Kasumi-1 (cell line): Measurements from ENCODE around the gene PHC2.

ENCODE experiments used
- DNase-seq, 2 experiments: peaks; one replicate each; lab custom pipeline; 2025; lab: John Stamatoyannopoulos, UW

The PHC2 gene

DNA sequence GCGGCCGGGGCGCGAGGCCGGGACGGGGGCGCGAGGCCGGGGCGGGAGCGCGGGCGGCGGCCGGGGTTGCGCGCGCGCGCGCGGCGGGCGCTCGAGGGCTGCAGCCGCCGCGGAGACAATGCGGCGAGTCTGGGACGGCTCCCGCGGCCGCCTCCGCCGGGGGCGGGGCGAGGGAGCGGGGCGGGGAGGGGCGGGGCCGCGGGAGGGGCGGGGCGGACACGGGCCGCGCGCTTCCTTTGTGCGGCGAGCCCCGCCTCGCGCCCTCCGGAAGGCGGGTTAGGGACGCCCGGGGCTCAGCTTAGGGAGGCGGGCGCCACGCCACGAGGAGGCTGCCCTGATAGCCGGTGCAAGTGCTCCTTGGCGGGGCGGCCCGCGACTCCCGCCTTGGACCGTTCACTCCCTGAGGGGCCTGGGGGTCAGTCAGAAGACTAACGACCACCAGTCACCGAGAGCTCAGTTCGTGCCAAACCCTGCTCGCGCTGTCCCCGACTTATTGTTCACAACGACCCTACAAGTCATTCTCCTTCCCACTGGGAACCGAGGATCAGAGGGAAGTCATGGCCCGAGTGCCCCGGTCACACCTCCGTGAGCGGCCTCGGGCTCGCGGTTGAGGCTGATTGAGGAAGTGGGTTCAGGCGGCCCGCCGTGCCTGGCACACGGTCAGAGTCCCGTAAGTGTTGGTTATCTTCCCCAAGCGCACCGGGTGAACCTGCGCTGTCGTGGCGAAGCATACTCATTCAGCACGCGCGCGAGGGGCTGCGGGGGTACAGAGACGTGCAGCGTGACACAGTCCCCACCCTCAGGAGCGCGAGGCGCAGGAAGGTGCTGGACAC, 80.9 kb downstream of the PHC2 start:
- peak; percentile 59 to 67 for DNase-seq

DNA sequence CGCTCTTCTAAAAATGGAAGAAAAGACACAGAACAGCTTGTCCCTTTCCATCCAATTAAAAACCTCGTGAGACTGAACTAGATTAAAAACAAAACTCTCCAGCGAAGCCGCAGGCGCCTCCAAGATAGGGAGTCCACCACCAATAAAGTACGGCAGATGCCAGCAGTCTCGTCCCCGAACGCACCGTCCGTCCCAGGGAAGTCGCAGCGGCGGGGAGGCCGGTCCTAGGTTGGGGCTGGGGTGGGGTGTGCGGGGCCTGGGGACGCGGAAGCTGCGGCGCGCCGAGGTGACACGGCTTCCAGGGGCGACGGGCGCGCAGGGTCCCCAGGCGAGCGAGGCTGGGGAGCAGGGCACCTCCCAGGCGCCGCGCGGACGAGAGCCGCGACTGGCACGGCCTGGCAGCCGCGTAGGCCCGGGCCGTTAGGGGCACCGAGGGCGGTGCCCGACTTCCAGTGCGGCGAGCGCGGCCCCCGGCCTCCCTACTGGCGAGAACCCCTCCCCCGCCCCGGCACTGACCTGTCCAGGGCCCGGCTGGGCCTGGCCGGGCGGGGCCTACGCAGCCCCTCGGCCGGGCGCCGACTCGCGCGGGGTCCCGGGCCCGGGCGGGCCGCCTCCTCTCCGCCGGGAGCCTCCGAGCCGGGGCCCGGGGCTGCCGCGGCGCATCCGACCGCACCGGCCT, 81.7 kb downstream of the PHC2 start:
- DNase-seq: peak; percentile 17 to 33

DNA sequence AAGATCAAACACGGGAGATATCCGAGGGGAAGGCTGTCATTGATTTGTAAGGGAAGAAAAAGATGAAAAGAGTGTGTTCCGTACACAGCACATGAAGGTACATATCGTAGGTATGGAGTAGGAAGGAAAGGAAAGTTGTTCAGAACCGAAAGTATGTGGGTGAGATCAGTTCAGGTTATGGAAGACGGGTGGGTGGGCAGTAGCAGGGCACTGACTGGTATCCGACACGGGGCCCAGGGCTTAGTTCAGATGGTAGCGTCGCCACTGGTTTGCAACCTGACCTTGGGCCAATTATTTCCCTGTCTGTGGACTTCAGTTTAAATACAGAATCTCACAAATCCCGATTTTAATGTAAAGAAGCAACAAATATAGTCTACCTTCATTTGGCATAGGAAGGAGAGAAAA, 82.2 kb downstream of the PHC2 start:
- peak in 1 of 2 experiments; percentile 4 for DNase-seq

DNA sequence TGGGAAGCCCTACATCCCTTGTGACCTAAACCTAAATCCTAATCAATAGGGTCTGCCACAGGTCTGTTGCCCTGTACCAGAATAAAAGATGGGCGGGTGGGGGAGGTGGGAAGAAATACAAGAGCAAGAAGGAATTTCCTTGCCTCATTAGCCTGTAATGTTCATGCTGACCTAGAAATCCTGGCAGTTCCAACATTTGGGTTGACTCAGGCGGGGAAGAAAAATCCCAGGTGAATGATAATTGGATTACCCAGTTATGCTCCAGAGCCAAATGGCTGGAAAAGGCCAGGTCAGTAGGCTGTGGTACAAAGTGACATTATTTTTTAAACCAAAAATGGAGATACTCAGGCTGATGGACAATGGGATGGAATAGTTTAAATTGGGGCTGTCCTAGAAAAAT, 82.7 kb downstream of the PHC2 start:
- DNase-seq: no peak

DNA sequence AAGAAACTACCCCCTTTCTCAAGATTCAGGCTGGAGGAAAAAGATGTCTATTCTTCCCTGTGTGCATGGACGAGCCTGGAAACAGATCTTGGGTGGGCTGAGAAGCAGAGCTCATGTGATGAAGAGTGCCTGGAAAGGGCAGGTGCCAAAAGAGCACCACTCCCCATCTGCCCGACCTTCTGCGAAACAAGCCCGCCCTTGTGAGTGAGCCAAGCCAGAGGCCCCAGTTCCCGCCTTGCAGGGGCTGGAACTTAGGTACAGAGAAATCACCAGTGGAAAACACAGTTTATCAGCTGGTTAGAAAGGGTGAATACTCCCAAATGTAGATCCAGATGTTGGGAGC, 83.3 kb downstream of the PHC2 start:
- DNase-seq: no peak

DNA sequence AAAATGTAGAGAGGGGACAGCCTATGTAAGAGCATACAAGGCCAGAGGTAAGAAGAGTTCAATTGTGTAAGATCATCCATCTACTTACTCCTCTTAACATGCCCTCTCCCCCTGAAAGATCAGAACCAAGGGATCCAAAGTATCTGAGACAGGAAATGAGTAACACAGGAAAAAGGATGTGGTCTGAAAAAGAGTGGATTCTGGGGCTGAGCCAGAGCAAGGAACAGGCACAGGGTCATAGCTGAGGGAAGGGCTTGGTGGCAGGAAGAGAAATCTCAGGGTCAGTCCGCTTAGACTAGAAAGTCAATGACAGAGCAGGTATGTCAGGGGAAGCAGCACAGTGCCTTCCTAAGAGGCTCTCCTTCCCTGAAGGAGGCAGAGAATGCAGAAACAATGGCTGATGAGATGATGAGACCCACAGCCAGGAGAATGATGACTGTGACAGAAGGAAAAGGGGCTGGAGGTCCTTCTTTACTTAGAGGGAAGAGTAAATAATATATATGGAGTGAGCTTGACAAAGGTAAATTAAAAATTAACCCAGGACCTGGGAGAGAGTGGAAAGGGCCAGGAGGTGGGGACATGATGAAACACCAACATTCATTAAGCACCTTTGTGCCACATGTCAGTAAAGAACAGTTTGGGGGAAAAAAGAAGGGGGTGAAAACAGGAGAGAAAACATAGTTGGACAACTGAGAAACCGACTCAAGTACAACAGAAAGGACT, 83.8 kb downstream of the PHC2 start:
- DNase-seq: peak; percentile 46 to 63

DNA sequence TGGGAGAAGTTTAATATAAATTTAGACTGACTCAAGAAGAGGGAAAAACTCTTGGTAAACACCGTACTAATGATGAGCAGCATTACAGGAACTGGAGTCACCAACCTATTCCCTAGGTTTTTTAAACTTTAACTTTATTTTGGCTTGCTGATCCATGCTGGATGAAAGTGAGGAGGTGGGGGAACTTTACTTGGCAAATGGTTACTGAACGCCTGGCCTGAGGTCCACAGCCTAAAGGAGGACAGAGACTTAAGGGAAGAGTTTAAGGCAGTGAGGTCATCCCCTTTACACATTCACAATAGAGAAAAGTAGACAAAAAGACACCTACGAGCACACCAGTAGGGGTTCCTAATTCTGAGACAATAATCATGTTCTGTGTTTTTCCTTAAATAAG, 84.4 kb downstream of the PHC2 start:
- no peak for DNase-seq

DNA sequence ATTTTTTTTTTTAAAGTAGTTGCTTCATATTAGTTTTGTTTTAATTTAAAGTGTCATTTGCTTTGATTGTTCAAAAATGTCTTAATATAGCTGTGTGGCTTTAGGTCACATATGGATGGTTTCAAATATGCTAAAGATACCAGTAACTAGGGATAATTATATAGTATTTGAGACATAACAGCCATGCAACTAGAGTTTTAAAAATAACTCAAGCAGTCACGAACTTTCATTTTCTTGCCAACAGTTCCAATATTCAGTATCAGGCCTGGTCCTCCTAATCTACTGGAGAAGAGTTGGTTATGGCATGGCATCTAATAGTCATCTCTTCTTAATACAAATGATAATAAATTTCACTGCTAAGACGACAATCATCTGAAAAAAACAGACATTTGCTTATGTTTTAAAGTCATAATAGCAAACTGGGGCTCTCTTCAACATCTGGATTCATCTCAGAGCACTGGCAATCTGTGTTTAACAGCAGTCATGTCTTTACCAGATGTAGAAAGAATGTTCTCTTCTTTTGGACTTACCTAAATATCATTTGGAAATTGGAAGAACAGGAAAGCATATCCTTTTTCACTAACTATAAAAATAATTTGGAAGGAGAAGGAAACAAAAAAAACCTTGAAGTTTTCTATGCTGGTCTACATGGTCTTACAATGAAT, 85.9 kb downstream of the PHC2 start:
- no peak for DNase-seq

DNA sequence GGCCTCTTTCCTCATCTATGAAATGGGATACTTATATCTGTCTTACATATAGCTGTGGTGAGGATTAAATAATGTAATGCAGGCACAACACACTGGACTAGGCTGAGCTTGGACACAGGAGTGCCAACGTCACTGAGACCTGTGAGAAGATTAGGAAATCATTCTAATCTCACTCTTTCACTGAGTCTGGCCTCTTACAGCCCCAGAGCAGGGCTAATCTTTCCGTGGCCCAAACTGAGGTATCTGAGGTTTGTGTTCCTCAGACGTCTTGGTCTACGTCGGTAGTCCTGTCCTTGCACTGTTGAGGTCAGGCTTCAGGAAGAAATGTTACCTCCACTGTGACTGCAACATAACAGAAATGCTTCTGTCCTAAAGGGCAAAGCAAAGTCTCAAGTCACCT, 87.4 kb downstream of the PHC2 start:
- DNase-seq: no peak

DNA sequence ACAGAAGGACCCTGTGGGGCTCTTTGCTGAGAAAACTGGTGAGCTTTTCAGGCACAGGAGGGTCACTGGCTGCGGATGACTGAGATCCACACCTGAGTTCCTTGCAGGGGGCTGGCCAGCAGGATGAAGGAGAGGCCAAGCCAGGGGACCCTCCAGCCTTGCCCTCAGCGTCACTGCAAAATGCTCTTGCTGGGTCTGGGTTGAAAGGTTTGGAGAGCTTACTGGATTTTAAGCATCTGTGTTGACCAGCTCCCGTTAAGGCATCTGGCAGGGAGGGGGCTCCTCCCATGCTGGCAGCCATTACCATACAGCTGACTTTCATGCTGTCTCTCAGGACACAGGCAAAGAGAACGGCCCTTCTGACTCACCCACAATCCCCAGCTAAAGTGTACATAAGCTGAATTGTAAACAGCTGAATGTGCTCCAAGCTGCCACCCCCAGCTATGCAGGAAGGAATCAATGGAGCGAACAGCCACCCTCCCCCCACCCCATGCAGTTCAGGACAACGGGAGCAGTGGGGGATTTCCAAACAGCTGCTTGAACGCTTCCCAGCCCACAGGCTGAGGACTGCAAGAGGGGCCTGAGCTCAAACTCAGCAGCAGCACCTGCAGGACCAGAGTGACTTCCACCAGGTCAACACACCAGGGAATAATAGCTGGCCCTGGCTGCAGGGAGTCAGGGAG, 88.7 kb downstream of the PHC2 start:
- DNase-seq: no peak

DNA sequence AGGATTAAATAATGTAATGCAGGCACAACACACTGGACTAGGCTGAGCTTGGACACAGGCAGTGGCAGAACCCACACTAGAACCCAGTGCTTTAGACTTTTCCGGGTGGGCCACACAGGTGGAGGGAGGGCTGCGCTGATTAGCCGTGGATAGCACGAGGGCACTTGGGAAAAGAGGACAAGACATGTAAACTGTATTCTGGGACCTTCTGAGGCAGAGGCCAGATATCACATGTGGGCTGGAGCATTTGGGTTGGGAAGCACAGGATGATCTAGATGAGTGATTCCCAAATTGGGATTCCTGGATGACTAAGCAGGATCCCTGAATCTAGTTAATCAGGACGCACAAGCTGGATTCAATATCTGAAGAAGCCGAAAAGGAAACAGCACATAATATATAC, 89.7 kb downstream of the PHC2 start:
- DNase-seq: no peak

DNA sequence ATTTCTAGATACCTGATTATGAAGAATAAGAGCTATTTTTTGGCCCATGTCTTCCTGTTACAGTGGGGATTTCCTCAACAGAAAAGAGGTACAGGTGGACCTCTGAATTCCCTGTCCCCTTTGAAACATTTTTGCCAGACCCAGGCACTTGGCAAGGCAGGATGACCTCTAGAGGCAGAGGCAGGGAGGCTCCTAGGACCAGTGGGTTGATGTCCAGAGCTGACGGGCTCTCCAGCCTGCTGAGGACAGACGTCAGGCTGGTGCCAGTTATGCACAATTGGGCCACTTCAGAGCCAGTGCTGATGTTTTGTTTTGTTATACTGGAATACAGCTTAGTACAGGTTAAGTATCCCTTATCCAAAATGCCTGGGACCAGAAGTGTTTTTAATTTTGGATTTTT, 91.5 kb downstream of the PHC2 start:
- DNase-seq: no peak

DNA sequence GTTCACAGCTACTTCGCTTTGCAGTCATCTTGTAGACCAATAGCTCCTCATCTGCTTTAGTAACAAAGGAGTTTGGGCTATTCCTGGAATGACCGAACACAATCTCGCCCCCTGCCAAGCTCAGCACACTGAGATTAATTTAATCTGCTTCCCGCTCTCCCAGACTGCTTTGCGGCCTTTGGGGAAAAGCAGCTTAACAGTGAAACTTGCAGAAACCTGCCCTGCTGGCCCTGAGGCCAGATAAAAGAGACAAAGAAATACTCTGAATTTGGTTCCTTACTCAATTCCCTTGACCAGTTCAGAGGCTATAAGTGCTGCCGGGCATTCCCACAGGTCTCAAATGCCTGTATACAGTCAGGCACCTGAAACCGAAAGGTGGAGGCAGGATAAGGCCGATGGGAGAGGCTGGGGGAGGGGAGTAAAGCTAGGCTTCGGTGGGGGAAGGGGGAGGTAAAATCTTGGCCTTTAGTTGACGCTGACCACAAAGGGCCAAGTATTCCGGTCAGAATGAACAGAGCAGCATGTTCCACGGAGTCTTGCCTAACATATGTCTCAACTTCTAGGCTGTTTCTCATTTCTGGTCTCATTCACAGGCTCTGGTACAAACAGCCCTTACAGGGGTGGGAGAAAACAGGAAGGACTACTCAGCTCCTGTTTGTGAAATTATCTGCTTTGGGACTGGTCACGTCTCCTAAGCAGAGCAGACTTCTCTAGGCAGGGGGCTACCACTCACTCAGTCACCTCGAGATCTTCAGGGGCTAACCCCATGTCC, 92.3 kb downstream of the PHC2 start:
- peak; percentile 59 to 60 for DNase-seq

DNA sequence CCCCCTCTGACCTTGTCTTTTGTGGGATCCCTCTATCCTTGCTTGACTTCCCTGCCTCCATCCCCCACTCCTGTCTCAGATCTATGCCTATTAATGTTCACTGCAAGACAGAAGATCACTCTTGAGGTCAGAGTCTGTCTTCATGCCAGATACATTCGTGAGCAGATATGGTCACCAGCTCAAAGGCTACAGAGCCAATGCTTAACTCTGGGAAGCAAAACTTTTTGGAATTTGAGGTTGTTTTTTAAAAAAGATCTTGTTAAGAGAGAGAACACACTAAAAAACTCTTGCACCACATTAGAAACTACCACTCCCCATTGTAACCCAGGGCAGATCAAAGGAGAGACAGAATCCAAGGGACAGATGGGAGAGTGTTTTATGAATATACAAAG, 92.9 kb downstream of the PHC2 start:
- no peak for DNase-seq

DNA sequence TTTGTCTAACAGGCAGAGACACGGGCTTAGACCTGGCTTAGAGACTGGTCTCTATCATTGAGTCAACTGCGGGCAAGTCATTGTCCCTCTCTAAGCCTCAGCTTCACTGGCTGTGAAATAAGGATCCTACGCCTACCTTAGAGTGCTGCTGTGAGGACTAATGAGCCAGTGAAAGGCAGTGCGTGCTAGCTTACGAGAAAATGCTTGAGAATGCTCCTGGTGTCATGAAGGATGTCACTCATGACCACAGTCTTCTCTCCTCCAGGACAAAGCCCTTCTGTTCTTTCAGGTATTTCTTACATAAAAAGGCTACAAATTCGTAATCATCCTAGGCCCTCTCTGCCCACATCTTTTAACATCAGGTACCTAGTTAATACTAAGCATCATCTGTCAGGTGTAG, 93.5 kb downstream of the PHC2 start:
- DNase-seq: no peak

DNA sequence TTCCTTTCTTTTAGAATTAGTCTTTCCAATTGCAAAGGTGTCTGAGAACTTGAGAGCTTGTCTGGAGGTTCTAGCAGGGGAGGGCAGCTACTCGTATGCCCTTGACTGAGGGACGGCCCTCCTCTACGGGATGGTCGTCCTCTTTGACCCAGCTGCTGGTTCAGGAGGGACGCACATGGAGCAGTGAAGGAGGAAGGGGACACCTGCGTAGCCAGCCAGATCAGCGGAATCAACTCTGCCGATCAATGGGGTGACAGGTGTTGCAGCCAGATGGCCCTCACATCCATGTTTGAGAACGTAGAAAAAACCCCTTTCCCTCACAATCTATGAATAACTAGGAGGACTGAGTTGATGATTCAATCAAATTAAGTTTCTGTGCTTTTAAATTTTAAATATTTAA, 94.3 kb downstream of the PHC2 start:
- DNase-seq: no peak

DNA sequence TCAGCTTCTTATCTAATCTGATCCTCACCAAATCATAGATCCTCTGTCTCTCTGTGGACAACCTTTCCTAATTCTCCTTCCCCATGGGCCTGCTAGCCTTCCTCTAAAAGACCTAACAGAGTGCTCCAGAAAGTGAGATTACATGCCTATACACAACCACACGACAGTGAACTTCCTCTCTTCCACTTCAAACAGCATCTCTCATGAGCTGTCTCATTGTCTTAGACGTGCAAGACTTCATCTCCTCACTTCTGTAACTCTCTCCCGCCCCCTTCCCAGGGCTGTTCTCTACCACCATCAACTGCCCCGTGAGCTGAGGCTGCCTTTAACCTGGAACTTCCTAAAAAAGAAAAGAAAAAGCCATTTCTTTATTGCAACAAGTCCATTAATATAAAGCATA, 95.9 kb downstream of the PHC2 start:
- peak; percentile 26 to 48 for DNase-seq

DNA sequence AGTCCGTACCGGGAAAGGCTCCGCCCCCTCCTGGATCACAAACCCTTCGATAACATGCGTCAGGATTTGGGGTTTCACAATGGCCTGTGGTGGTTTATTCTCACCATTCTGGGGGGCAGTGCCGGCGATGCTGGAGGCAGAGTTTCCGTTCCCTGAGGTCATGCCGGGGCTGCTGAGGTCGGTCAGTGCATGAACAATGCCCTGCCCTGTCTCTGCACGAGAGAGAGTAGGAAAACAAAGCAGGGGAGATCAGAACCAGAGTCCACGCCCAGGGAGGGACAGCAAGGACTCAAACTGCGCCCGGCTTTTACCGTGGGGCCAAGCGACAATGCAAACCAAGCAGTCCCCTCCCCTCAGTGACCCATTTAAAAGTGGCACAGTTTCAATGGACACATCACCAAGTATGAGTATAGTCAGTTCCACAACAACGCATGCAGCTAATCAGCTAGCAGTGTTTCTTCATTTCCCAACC, 96.8 kb downstream of the PHC2 start:
- DNase-seq: no peak

DNA sequence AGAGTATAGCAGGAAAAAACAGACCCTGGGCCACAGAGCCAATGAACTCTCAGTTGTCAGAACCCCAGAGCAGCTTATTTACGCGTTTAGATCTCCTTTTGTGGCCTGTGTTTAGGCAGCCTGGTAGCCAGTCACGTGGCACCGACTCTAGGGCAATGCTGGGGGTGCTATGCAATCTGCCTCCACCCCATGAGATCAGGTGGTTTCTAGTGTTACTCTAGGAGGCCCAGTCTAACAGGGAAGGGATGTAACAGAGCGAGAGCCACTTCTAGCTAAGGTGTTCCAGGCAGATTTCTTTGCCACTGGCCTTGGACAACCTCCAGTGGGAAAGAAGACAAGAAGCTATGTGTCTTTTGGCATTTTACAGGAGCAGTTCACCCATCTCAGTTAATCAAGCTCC, 98.0 kb downstream of the PHC2 start:
- DNase-seq: no peak

DNA sequence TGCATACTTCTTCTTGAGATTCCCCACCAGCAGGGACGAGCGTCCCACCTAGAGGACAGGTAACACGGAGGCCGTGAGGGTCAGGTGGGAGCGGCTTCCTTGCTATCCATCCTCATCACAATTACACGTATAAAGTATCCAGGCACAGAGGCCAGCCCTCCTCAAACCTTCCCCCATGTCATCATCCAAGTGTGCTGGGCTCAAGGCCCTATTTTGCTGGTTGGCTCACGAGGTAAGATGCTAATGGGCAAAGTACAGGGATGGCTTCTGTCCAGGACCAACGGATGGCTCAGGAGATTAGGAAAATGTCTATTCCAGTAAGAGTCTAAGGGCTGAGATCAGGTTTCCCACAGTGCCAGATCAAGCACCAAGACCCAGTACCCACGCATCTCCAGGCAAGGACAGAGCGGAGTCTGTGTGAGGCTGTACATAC, 98.5 kb downstream of the PHC2 start:
- no peak for DNase-seq
